Upper lobe of left lung (tissue), 6 donors: ENCODE data around the gene SPATA21. TPM values are rescaled to one million over a fixed set of nuclear protein-coding genes. Genes with fewer than 3 reads are reported as not detected.

Experiments used
- ATAC-seq, 2 donors: fragments of 200-7000 bp; cut with Tn5 transposase; one replicate each; pipeline ENCODE4 v1.9.1; 2022; ENCODE audit warnings: mild to moderate bottlenecking in 2 of 2, moderate library complexity in 2 of 2; ENCODE audit not compliant: low FRiP score in 2 of 2
- DNase-seq, 2 donors: peaks; one replicate each; pipeline ENCODE4 v3.0.0-alpha.2; 2019 to 2020
- H3K27ac ChIP-seq, 4 donors: fragments of 200-600 bp; sonication (generic); one replicate each; pipeline ENCODE4 v1.5.1; 2016 to 2019
- H3K27me3 ChIP-seq, 4 donors: fragments of 200-600 bp; sonication (generic); one replicate each; pipeline ENCODE4 v1.5.1; 2017 to 2019
- H3K36me3 ChIP-seq, 4 donors: fragments of 200-600 bp; sonication (generic); one replicate each; pipeline ENCODE4 v1.5.1; 2016 to 2019
- H3K4me1 ChIP-seq, 4 donors: fragments of 200-600 bp; sonication (generic); one replicate each; pipeline ENCODE4 v1.5.1; 2018 to 2019
- H3K4me3 ChIP-seq, 4 donors: fragments of 200-600 bp; sonication (generic); one replicate each; pipeline ENCODE4 v1.5.1; 2017 to 2019; ENCODE audit warnings: mild to moderate bottlenecking in 2 of 4, moderate library complexity in 1 of 4
- H3K9me3 ChIP-seq, 4 donors: fragments of 200-600 bp; sonication (generic); one replicate each; pipeline ENCODE4 v1.5.1; 2018 to 2019
- CTCF ChIP-seq, 6 experiments: fragments of 450-650 bp in 4 of 6; fragments of 200-600 bp in 2 of 6; sonication (generic) in 2 of 6; IDR thresholded peaks; one replicate each; pipeline ENCODE4 v1.5.1; 2016 to 2019; ENCODE audit warnings: antibody characterized with exemption in 6 of 6
- EP300 ChIP-seq, 4 donors: sonication (generic); formaldehyde crosslinking; IDR thresholded peaks; one replicate each; pipeline ENCODE4 v1.5.1; 2017; ENCODE audit warnings: antibody characterized with exemption in 4 of 4, control low read depth in 2 of 4
- POLR2A ChIP-seq, 4 donors: fragments of 450-650 bp; IDR thresholded peaks; one replicate each; pipeline ENCODE4 v1.5.1; 2016 to 2017; ENCODE audit warnings: antibody characterized with exemption in 4 of 4, mild to moderate bottlenecking in 2 of 4
- POLR2AphosphoS5 ChIP-seq, 2 donors: sonication (generic); formaldehyde crosslinking; IDR thresholded peaks; one replicate each; pipeline ENCODE4 v1.5.1; 2017; ENCODE audit warnings: antibody characterized with exemption in 2 of 2
- WGBS, 2 donors: methylation state at CpG; one replicate each; pipeline ENCODE4 v1.1.5; 2017 to 2018; 5-methylcytosine and 5-hydroxymethylcytosine counted together
- total RNA-seq, 6 donors: library from RNA; depleted of rRNA in 4 of 6; stranded (reverse); fragments of >200 nt in 4 of 6; gene quantifications; one replicate each; pipeline versions ENCODE4 v1.1.0 to v1.2.1, GENCODE V29; 2016 to 2021
- donor health status: DM: no; HTN: no; CAD: no; lungs with moderate emphysema.
- donor health status: DM: no; HTN: yes; CAD: no; lungs with severe emphysema.

The SPATA21 gene
- total RNA-seq, 6 donors from 2014 or later = not detected

GRCh38 chr1:16352842-16353535 is 84.2 kb downstream of the SPATA21 start:
- H3K27ac ChIP-seq = peak overlapping the region; percentile 93 to 98 (median 96)
- H3K9me3 ChIP-seq = no peaks in the 10 kb centered on the region
- no peaks in the 10 kb centered on the region for H3K36me3 ChIP-seq
- DNase-seq = no peak
- peak overlapping the region; percentile 43 to 98 (median 88) for H3K4me3 ChIP-seq
- H3K4me1 ChIP-seq = peaks cover 16 to 36% (median 23%) of the 10 kb centered on the region in 4 donors
- H3K27me3 ChIP-seq = no peaks in the 10 kb centered on the region
- no peak for ATAC-seq
- WGBS, 2 donors = 48 to 57% methylated on average over 11 of the region's 11 CpGs
- TF ChIP-seq EP300 (IDR thresholded peaks at IDR 0.05) = no peak
- TF ChIP-seq POLR2A (IDR thresholded peaks at IDR 0.05) = no peak
- TF ChIP-seq POLR2AphosphoS5 (IDR thresholded peaks at IDR 0.05) = no peak
- TF ChIP-seq CTCF (IDR thresholded peaks at IDR 0.05) = no peak

- Histone ChIP-seq H3K27me3 (no peaks in the 10 kb centered on the region), H3K4me1 (peaks cover 16 to 36% (median 23%) of the 10 kb centered on the region in 4 donors), H3K9me3 (no peaks in the 10 kb centered on the region), H3K4me3 (peak within 1 kb of the TSS; percentile 80 to 98 (median 88)), H3K27ac (peak within 1 kb of the TSS; percentile 93 to 98 (median 96)), H3K36me3 (no peaks in the 10 kb centered on the region)
- TF ChIP-seq POLR2A (IDR thresholded peaks at IDR 0.05) (peak in 3 of 4 donors; percentile 78 to 97 (median 86)), POLR2AphosphoS5 (IDR thresholded peaks at IDR 0.05) (peak; percentile 58 to 84), CTCF (IDR thresholded peaks at IDR 0.05) (peak in 5 of 6 experiments; percentile 40 to 71 (median 55)), EP300 (IDR thresholded peaks at IDR 0.05) (no peak)
- DNase-seq (peak; percentile 92 to 99), ATAC-seq (peak; percentile 96 to 99)
- whole genome bisulfite sequencing, 2 donors = 0 to 3% methylated on average over 16 to 34 of the region's 81 CpGs
Observed at GRCh38 chr1:16351994-16352841, 85.0 kb downstream of the SPATA21 start, which contains the start of gene FBXO42. Gene FBXO42, minus strand, starts transcription at chr1:16352480. Its CDS starts 37,062 bp downstream, at chr1:16315418.

- TF ChIP-seq POLR2AphosphoS5 (IDR thresholded peaks at IDR 0.05) = no peak
- TF ChIP-seq EP300 (IDR thresholded peaks at IDR 0.05) = no peak
- no peak for TF ChIP-seq CTCF (IDR thresholded peaks at IDR 0.05)
- no peak for TF ChIP-seq POLR2A (IDR thresholded peaks at IDR 0.05)
- WGBS, 2 donors = 0 to 1% methylated on average over 17 to 20 of the region's 20 CpGs
- Histone ChIP-seq H3K4me1 (peaks cover 16 to 36% (median 23%) of the 10 kb centered on the region in 4 donors), H3K4me3 (peak overlapping the region; percentile 80 to 98 (median 88)), H3K27me3 (no peaks in the 10 kb centered on the region), H3K9me3 (no peaks in the 10 kb centered on the region), H3K36me3 (no peaks in the 10 kb centered on the region), H3K27ac (peak overlapping the region; percentile 93 to 98 (median 96))
- ATAC-seq = peak in 1 of 2 donors; percentile 18
- no peak for DNase-seq
Observed at GRCh38 chr1:16351456-16351993, 85.7 kb downstream of the SPATA21 start.

- ATAC-seq (no peak), DNase-seq (no peak)
- H3K4me1 ChIP-seq = peaks cover 16 to 36% (median 23%) of the 10 kb centered on the region in 4 donors
- WGBS, 2 donors = 69 to 70% methylated on average over 2 of the region's 2 CpGs
- H3K4me3 ChIP-seq = no peak overlapping the region
- no peaks in the 10 kb centered on the region for H3K9me3 ChIP-seq
- H3K27ac ChIP-seq = no peak overlapping the region
- TF ChIP-seq EP300 (IDR thresholded peaks at IDR 0.05) (no peak), CTCF (IDR thresholded peaks at IDR 0.05) (no peak), POLR2AphosphoS5 (IDR thresholded peaks at IDR 0.05) (no peak), POLR2A (IDR thresholded peaks at IDR 0.05) (no peak)
- H3K27me3 ChIP-seq = no peaks in the 10 kb centered on the region
- H3K36me3 ChIP-seq = no peaks in the 10 kb centered on the region
Observed at GRCh38 chr1:16349847-16350406, 87.3 kb downstream of the SPATA21 start.

Other genes with a start within 250 kb of the SPATA21 start
- 10 to 100 TPM in 4 of 6 donors, 1 to 10 TPM in 2; 3.5 to 70.2 (median 12.6) TPM for gene ARHGEF19, start 224.8 kb downstream of the SPATA21 start, total RNA-seq
- gene CPLANE2, start 200.2 kb downstream of the SPATA21 start, total RNA-seq = 10 to 100 TPM in 2 of 6 donors, 1 to 10 TPM in 4; 3.0 to 11.6 (median 8.0) TPM
- 10 to 100 TPM; 20.8 to 41.9 (median 24.0) TPM for gene FBXO42, start 84.9 kb downstream of the SPATA21 start, total RNA-seq
- gene SZRD1, start 70.2 kb downstream of the SPATA21 start, total RNA-seq = 100 to 1,000 TPM in 2 of 6 donors, 10 to 100 TPM in 4; 30.4 to 136 (median 58.3) TPM
- 10 to 100 TPM; 61.9 to 96.4 (median 87.1) TPM for gene NECAP2, start 3.3 kb upstream of the SPATA21 start, total RNA-seq
- gene RNU1-1, start 76.9 kb upstream of the SPATA21 start, total RNA-seq = over 10,000 TPM in 1 of 6 donors, 1,000 to 10,000 TPM in 2, under 1 TPM in 3; under 0.01 to 14,413 (median 1,360) TPM
- gene NBPF1, start 176.1 kb upstream of the SPATA21 start, total RNA-seq = 10 to 100 TPM; 31.6 to 81.7 (median 34.3) TPM
- over 10,000 TPM in 1 of 6 donors, 1,000 to 10,000 TPM in 2, under 1 TPM in 3; under 0.01 to 14,413 (median 1,360) TPM for gene RNU1-3, start 229.5 kb upstream of the SPATA21 start, total RNA-seq